ENCODE results near the gene ATP1A1.

ATP1A1 gene

DNA sequence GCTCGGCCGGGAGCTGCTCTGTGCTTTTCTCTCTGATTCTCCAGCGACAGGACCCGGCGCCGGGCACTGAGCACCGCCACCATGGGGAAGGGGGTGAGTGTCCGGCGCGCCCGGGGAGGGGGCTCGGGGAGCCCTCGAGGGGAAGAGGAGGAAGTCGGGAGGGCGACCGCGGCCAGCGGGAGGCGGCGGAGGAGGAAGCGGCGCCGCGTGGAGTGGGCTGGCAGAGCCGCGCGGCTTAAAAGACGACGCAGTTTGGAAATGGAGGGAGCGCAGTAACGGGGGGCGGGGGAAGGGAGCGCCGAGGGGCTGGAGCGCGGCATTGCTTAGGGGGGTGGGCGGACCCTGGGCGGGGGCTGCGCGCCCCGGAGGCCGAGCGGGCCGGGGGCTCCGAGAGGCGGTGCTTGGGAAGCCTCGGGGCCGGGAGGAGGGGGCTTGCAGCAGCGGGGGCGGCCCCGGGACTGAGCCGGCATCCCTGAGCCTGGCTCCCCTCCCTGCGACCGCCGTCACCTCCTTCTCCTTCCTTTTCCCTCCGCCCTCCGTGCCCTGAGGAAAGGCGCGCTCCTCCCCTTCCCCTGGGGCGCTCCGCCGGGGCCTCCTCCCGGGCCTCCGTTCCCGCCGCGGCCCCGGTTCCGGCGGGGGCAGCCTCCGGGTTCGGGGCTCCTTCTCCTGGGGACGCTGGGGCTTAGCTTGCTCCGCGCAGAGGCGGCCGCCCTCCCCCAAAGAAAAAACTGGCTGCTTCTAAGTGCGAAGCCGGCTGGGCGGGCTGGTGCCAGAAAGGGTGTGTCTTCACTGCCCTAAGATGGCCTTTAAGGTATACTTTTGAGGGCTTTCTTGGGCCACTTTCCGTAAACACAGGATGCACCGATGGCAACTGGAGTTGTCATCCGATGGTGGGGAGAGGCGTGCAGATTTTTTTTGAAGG lies 648 bp downstream of the ATP1A1 start:
- no peak for DNase-seq (ENCODE audit: extremely low read depth, low read depth)
- H3K4me3 ChIP-seq (replicated peaks; ENCODE audit: low read depth, low read length) = peak overlapping the region; percentile 77

DNA sequence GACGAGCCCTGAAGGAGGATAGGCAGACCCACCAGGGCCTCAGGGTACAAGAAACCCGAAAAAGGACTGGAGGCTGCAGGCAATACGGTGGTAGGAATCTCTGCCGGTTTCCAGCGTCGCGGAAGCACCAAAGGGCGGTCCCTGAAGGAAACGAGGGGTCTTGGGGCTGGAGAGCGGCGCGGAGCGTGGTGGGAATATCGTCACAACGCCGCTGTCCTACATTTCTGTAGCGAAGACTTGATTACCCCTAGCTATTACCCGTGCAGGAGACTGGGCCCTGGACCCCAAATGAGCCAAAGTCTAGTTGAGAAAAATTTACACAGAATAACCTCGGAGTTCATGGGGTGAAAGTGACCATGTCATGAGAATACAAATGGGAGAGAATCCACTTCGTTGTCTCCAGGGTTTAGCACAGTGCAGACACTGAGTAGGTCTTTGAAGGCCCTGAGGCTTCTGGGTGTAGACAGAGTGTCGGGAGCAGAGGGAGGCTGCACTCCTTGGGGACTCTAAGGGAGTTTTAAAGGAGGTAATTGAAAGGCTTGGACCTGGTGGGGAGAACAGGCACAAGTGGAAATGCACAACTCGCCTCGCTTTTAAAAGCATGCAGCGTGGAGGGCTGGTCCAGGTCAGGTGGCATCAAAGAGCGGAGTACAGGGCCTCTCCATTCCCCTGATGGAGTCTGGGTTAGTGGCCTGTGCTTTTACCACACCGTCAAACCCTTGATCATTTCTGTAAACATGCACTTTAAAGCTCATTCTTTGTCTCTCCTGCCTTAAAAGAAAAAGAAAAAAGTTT lies 1.5 kb downstream of the ATP1A1 start:
- TF ChIP-seq CTCF (IDR thresholded peaks at IDR 0.05; ENCODE audit: low read depth, low read length, missing control alignments) = no peak
- no peak for DNase-seq (ENCODE audit: extremely low read depth, low read depth)

More for the DNA sequence above, 648 bp downstream of the ATP1A1 start:
- TF ChIP-seq CTCF (IDR thresholded peaks at IDR 0.05; ENCODE audit: low read depth, low read length, missing control alignments) = no peak

DNA sequence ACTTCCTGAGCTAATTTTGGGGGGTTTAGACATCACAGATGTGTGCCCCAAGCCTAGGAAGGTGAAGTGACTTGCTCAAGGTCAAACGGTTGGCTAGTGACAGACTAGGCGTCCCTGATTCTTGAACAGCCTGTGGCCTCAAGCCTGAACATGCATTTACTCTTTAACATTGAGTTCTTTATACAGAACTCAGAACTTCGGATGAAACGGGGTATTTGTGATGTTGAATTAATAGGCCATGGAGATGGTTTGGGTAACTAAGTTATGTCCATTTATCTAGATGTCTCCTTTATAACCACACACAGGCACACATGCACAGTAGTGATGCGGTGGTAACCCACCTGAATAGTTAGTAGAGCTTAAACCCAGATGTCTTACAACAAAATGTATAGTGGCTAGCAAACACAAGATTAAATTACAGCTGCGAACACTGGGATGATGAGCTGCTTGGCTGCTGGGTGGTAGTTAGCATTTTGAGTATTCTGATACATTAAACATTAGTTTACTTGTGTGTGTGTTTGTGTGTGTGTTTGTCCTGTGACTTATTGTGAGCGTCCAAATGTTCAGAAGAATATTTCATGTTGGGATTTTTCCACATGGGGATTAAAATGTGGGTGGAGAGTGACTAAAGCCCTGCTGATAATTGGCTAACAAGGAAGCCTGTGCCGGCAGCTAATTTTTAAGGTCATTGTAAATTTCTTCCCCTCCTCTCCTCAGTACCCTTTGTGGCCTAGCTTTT lies 2.3 kb downstream of the ATP1A1 start:
- TF ChIP-seq CTCF (IDR thresholded peaks at IDR 0.05; ENCODE audit: low read depth, low read length, missing control alignments) = no peak
- peak overlapping the region; percentile 77 for H3K4me3 ChIP-seq (replicated peaks; ENCODE audit: low read depth, low read length)
- no peak for DNase-seq (ENCODE audit: extremely low read depth, low read depth)

More for the DNA sequence above, 1.5 kb downstream of the ATP1A1 start:
- H3K4me3 ChIP-seq (replicated peaks; ENCODE audit: low read depth, low read length) = peak overlapping the region; percentile 77

GRCh38 chr1:116375887-116376728 lies 3.1 kb downstream of the ATP1A1 start:
- peak overlapping the region; percentile 77 for H3K4me3 ChIP-seq (replicated peaks; ENCODE audit: low read depth, low read length)
- no peak for TF ChIP-seq CTCF (IDR thresholded peaks at IDR 0.05; ENCODE audit: low read depth, low read length, missing control alignments)
- peak; percentile 41 for DNase-seq (ENCODE audit: extremely low read depth, low read depth)

DNA sequence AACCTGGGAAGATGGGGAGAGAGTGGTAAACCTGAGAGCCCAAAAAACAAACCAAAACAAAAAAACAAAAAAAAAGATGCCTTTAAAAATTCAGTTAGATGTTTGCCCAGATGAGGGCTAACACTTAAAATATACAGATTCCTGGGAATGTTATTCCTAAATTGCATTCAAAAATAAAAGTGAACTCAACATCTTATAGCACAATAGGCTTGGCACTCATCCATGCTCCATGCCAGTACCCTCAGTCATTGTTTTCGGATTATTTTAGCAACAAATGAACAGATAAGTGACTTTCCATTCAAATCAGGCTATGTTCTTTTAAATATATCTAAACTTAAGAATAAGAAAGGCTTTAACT lies 3.7 kb downstream of the ATP1A1 start:
- peak overlapping the region; percentile 77 for H3K4me3 ChIP-seq (replicated peaks; ENCODE audit: low read depth, low read length)
- no peak for TF ChIP-seq CTCF (IDR thresholded peaks at IDR 0.05; ENCODE audit: low read depth, low read length, missing control alignments)
- DNase-seq (ENCODE audit: extremely low read depth, low read depth) = no peak

Measured in HFF-Myc (cell line).